Measurements from ENCODE around the gene DUT.

GRCh38 chr15:48306639-48307038, 24.6 kb upstream of the DUT start:
- TF ChIP-seq CTCF (IDR thresholded peaks at IDR 0.05) (no peak), POLR2A (IDR thresholded peaks at IDR 0.05) (no peak)

Data from esophagus squamous epithelium (tissue), 4 donors.